Endodermal cell (in vitro differentiated cells): ENCODE measurements around the gene AKT1. TPM values are rescaled to one million over a fixed set of nuclear protein-coding genes. Genes with fewer than 3 reads are reported as not detected.
"Not testable (repeated sequence)": the region's sequence is repeated elsewhere in the genome, so short reads cannot be mapped to it uniquely, and the experiment has no call there.

Source experiments
- DNase-seq: peaks from one replicate; pipeline ENCODE4 v3.0.0-alpha.2; 2017
- H3K27ac ChIP-seq: 2 replicates; pipeline ENCODE4 v1.5.1; 2013; ENCODE audit warnings: mild to moderate bottlenecking, low read depth, low read length, moderate library complexity
- H3K27me3 ChIP-seq: 2 replicates; pipeline ENCODE4 v1.6.1; 2013; ENCODE audit warnings: mild to moderate bottlenecking, low read length, moderate library complexity; ENCODE audit not compliant: insufficient read depth, control insufficient read depth, poor library complexity, severe bottlenecking
- H3K36me3 ChIP-seq: 2 replicates; pipeline ENCODE4 v1.7.0; 2013; ENCODE audit warnings: mild to moderate bottlenecking, low read length, moderate library complexity; ENCODE audit not compliant: control insufficient read depth, insufficient read depth
- H3K4me1 ChIP-seq: one replicate; pipeline ENCODE4 v1.7.0; 2013; ENCODE audit warnings: low read length; ENCODE audit not compliant: control insufficient read depth, insufficient read depth
- H3K4me3 ChIP-seq: 2 replicates; pipeline ENCODE4 v1.5.1; 2013; ENCODE audit warnings: mild to moderate bottlenecking, low read length, moderate library complexity
- H3K9ac ChIP-seq: 2 replicates; pipeline ENCODE4 v1.6.1; 2013; ENCODE audit warnings: mild to moderate bottlenecking, low read length, moderate library complexity; ENCODE audit not compliant: poor library complexity, severe bottlenecking; ENCODE audit errors: extremely low read depth
- H3K9me3 ChIP-seq: 2 replicates; pipeline ENCODE4 v1.6.1; 2013; ENCODE audit warnings: mild to moderate bottlenecking, low read length, moderate library complexity; ENCODE audit not compliant: control insufficient read depth
- H3K27ac Mint-ChIP-seq: 2 replicates; pipeline ENCODE4 v1.8.0; 2020; ENCODE audit warnings: mixed read lengths
- H3K27me3 Mint-ChIP-seq: 2 replicates; pipeline ENCODE4 v1.8.0; 2021; ENCODE audit warnings: mild to moderate bottlenecking, mixed read lengths; ENCODE audit not compliant: insufficient read depth
- H3K36me3 Mint-ChIP-seq: 2 replicates; pipeline ENCODE4 v1.8.0; 2020; ENCODE audit warnings: low read depth, mixed read lengths
- H3K4me1 Mint-ChIP-seq: 2 replicates; pipeline ENCODE4 v1.8.0; 2020; ENCODE audit warnings: mixed read lengths
- H3K4me3 Mint-ChIP-seq: 2 replicates; pipeline ENCODE4 v1.8.0; 2020; ENCODE audit warnings: mild to moderate bottlenecking, moderate library complexity, mixed read lengths
- H3K9me3 Mint-ChIP-seq: 2 replicates; pipeline ENCODE4 v1.8.0; 2020; ENCODE audit warnings: mild to moderate bottlenecking, mixed read lengths
- WGBS, 2 experiments: methylation state at CpG; one replicate each; pipeline versions ENCODE4 v1.1.5 to v1.1.7; 2013; ENCODE audit warnings: missing lambda C conversion rate in 2 of 2, mixed read lengths in 1 of 2; ENCODE audit not compliant: insufficient coverage in 1 of 2, insufficient read length in 1 of 2; 5-methylcytosine and 5-hydroxymethylcytosine counted together
- total RNA-seq, 2 donors: library from RNA; stranded (reverse); fragmentation: NEBNext Ultra II Directional in 1 of 2; extraction: Animal tissue kit (Norgen Biotek cat#: 25700) in 1 of 2; gene quantifications; 2 replicates in 1 of 2; 3 replicates in 1 of 2; pipeline ENCODE4 v1.2.1, GENCODE V29; 2021
- TF ChIP-seq, protein P1 (sequence below): fragments of 200-600 bp; sonication (generic); conservative IDR thresholded peaks from 2 replicates; pipeline ENCODE4 v1.5.0; 2021; ENCODE audit warnings: antibody characterized with exemption, mild to moderate bottlenecking

AKT1 gene
- total RNA-seq, 2 donors from 2014 or later = 133 to 152 TPM

DNA sequence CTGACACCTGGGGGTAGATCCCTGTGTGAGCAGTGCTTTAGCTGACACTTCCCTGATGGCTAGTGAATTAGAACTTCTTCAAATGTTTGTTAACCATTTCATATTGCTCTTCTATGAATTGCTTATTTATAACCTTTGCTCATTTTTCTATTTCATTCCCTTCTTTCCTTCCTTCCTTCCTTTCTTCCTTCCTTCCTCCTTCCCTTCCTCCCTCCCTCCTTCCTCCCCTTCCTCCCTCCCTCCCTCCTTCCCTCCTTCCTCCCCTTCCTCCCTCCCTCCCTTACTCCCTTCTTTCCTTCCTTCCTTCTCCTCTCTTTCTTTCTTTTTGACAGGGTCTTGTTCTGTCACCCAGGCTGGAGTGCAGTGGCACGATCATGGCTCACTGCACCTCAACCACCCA, 46.2 kb upstream of the AKT1 start:
- 83 to 100% methylated on average over 1 of the region's 1 CpG for WGBS, 2 experiments

DNA sequence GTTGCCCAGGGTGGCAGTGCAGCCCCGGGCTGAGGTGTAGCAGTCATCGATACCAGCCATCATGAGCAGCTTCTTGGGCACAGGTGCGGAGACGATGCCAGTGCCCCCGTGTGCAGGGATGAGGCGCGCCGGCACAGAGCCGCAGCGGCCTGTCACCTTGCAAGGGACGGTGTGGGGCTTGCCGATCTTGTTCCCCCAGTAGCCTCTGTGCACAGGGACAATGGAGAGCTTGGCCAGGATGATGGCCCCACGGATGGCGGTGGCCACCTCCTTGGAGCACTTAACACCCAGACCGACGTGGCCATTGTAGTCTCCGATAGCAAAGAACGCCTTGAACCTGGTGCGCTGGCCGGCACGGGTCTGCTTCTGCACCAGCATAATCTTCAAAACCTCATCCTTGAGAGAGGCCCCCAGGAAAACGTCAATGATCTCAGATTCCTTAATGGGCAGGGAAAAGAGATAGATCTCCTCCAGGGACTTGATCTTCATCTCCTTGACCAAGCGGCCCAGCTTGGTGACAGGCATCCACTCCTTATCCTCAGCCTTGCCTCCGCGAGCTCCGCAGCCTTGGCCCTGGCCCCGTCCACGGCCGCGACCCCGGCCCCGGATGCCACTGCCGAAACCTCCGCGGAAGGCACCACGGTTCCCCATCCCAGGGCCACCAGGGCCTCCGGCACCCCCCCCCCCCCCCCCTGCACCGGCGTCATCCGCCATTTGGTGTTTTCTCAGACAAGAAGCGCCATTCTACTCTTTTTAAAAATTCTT, 40.8 kb upstream of the AKT1 start:
- H3K36me3 Mint-ChIP-seq, H3K9me3 ChIP-seq, H3K4me3 ChIP-seq, H3K4me1 ChIP-seq, H3K9ac ChIP-seq, H3K27ac Mint-ChIP-seq, H3K9me3 Mint-ChIP-seq, H3K4me1 Mint-ChIP-seq, H3K27ac ChIP-seq, DNase-seq, H3K4me3 Mint-ChIP-seq, H3K36me3 ChIP-seq, H3K27me3 ChIP-seq: not testable (repeated sequence)
- 95 to 100% methylated on average over 10 to 24 of the region's 41 CpGs for WGBS, 2 experiments
- H3K27me3 Mint-ChIP-seq = peaks cover 20% of the 10 kb centered on the region

More for the DNA sequence above, 46.2 kb upstream of the AKT1 start:
- H3K4me3 Mint-ChIP-seq = no peak overlapping the region
- no peak for DNase-seq
- TF ChIP-seq, protein P1, sequence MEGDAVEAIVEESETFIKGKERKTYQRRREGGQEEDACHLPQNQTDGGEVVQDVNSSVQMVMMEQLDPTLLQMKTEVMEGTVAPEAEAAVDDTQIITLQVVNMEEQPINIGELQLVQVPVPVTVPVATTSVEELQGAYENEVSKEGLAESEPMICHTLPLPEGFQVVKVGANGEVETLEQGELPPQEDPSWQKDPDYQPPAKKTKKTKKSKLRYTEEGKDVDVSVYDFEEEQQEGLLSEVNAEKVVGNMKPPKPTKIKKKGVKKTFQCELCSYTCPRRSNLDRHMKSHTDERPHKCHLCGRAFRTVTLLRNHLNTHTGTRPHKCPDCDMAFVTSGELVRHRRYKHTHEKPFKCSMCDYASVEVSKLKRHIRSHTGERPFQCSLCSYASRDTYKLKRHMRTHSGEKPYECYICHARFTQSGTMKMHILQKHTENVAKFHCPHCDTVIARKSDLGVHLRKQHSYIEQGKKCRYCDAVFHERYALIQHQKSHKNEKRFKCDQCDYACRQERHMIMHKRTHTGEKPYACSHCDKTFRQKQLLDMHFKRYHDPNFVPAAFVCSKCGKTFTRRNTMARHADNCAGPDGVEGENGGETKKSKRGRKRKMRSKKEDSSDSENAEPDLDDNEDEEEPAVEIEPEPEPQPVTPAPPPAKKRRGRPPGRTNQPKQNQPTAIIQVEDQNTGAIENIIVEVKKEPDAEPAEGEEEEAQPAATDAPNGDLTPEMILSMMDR = no peak
- H3K36me3 Mint-ChIP-seq = no peaks in the 10 kb centered on the region
- H3K4me1 Mint-ChIP-seq = peaks cover 13% of the 10 kb centered on the region
- Histone ChIP-seq H3K36me3 (no peaks in the 10 kb centered on the region), H3K4me3 (no peak overlapping the region), H3K4me1 (peaks cover 10% of the 10 kb centered on the region), H3K9ac (no peak overlapping the region), H3K27ac (no peak overlapping the region), H3K9me3 (no peaks in the 10 kb centered on the region), H3K27me3 (peaks cover 17% of the 10 kb centered on the region)
- peaks cover 57% of the 10 kb centered on the region for H3K27me3 Mint-ChIP-seq
- no peak overlapping the region for H3K27ac Mint-ChIP-seq
- peaks cover under 1% of the 10 kb centered on the region for H3K9me3 Mint-ChIP-seq

DNA sequence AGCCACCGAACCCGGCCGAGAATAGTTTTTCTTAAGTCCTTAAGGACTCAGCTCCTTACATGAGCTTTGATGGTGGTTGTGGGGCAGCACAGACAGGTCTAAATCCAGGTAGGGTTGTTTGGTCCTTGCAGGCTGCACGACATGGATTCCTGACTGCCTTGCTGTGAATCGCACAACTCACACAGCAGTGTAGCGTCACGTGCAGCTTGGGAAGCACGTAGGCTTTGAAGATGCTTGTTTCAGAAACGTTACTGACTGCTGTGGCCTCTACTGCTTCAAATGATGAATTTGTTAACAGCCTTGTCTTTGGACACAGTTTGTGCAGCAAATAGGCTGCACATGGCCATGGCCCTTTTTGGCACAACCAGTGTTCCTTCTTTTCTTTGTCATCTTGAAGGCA, 35.2 kb upstream of the AKT1 start:
- H3K36me3 Mint-ChIP-seq = no peaks in the 10 kb centered on the region
- H3K9me3 ChIP-seq = no peaks in the 10 kb centered on the region
- peaks cover 2% of the 10 kb centered on the region for H3K9me3 Mint-ChIP-seq
- no peak overlapping the region for H3K4me3 Mint-ChIP-seq
- peaks cover under 1% of the 10 kb centered on the region for H3K27me3 ChIP-seq
- H3K27ac ChIP-seq = no peak overlapping the region
- H3K27me3 Mint-ChIP-seq = peaks cover 5% of the 10 kb centered on the region
- no peak overlapping the region for H3K4me3 ChIP-seq
- H3K27ac Mint-ChIP-seq = no peak overlapping the region
- TF ChIP-seq, protein P1 = no peak
- H3K4me1 Mint-ChIP-seq = peaks cover 4% of the 10 kb centered on the region
- H3K36me3 ChIP-seq = no peaks in the 10 kb centered on the region
- H3K4me1 ChIP-seq = no peaks in the 10 kb centered on the region
- WGBS, 2 experiments = 71 to 87% methylated on average over 6 to 9 of the region's 9 CpGs
- H3K9ac ChIP-seq = no peak overlapping the region
- peak; percentile 33 for DNase-seq
